Right hindlimb (tissue), 1 donor: Measurements from ENCODE around the gene TCF7.
"Not testable (repeated sequence)": the region's sequence is repeated elsewhere in the genome, so short reads cannot be mapped to it uniquely, and the experiment has no call there.

Experiments
- DNase-seq: peaks from one replicate; pipeline ENCODE4 v3.0.0-alpha.2; 2018

The TCF7 gene

GRCh38 chr5:134145779-134146581 is 31.5 kb downstream of the TCF7 start:
- peak; percentile 72 for DNase-seq

GRCh38 chr5:134146651-134147518 is 32.4 kb downstream of the TCF7 start:
- DNase-seq: no peak

- DNase-seq: no peak
Measured at GRCh38 chr5:134148316-134148715, 33.8 kb downstream of the TCF7 start.

GRCh38 chr5:134148986-134149539 is 34.6 kb downstream of the TCF7 start:
- DNase-seq: no peak

- DNase-seq: no peak
Measured at GRCh38 chr5:134149571-134150303, 35.3 kb downstream of the TCF7 start.

- no peak for DNase-seq
Measured at GRCh38 chr5:134151723-134152122, 37.2 kb downstream of the TCF7 start.

- not testable (repeated sequence) for DNase-seq
Measured at GRCh38 chr5:134152173-134152832, 37.8 kb downstream of the TCF7 start.

GRCh38 chr5:134153241-134153640 is 38.8 kb downstream of the TCF7 start:
- DNase-seq: no peak

- no peak for DNase-seq
Measured at GRCh38 chr5:134153657-134154056, 39.2 kb downstream of the TCF7 start.

- DNase-seq: no peak
Measured at GRCh38 chr5:134161513-134162395, 47.3 kb downstream of the TCF7 start.

- no peak for DNase-seq
Measured at GRCh38 chr5:134162592-134162991, 48.1 kb downstream of the TCF7 start.

GRCh38 chr5:134171972-134172371 is 57.5 kb downstream of the TCF7 start:
- DNase-seq: no peak

GRCh38 chr5:134174841-134175839 is 60.7 kb downstream of the TCF7 start:
- DNase-seq: no peak

- no peak for DNase-seq
Measured at GRCh38 chr5:134175921-134176510, 61.5 kb downstream of the TCF7 start.

- DNase-seq: peak; percentile 90
Measured at GRCh38 chr5:134176511-134177368, 62.3 kb downstream of the TCF7 start, which contains the start of gene SKP1. Gene SKP1, minus strand, starts transcription at chr5:134176950. Its CDS starts 2,928 bp downstream, at chr5:134174022.

- DNase-seq: peak; percentile 27
Measured at GRCh38 chr5:134177369-134178095, 63.1 kb downstream of the TCF7 start.

- DNase-seq: no peak
Measured at GRCh38 chr5:134178096-134178419, 63.6 kb downstream of the TCF7 start.

- no peak for DNase-seq
Measured at GRCh38 chr5:134183481-134183880, 69.0 kb downstream of the TCF7 start.
